ENCODE data around the gene CBLB.

Gene CBLB

GRCh38 chr3:105868742-105869530 lies at the start of gene CBLB:
Gene CBLB (minus strand): TSS chr3:105869012. CDS start chr3:105867577, 1,435 bp downstream.
- peak; percentile 72 for DNase-seq

DNA sequence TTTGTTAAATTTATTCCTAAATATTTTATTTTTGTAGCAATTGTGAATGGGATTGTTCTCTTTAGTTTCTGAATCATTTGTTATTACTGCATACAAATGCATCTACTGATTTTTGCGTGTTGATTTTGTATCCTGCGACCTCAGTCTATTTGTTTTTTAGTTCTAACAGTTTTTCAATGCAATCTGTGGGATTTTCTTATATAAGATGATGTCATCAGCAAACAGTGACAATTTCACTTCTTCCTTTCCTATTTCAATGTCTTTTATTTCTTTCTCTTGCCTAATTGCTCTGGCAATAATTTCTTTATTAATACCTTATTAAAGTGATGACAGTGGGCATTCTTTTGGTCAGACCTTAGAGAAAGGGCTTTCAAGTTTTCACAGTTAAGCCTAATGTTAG lies 48.0 kb upstream of the CBLB start:
- DNase-seq = no peak

DNA sequence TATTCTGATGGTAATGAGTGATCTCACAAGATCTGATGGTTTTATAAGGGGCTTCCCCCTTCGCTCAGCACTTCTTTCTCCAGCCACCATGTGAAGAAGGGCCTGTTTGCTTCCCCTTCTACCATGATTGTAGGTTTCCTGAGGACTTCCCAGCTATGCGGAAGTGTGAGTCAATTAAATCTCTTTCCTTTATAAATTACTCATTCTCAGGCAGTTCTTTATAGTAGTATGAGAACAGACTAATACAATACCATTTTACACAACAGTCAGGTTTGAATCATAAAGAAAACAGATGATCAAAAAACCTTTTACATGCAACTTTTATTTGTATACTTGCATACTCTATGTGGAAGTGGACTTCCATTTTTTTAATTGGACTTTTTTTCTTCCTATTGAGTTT lies 46.7 kb upstream of the CBLB start:
- no peak for DNase-seq

DNA sequence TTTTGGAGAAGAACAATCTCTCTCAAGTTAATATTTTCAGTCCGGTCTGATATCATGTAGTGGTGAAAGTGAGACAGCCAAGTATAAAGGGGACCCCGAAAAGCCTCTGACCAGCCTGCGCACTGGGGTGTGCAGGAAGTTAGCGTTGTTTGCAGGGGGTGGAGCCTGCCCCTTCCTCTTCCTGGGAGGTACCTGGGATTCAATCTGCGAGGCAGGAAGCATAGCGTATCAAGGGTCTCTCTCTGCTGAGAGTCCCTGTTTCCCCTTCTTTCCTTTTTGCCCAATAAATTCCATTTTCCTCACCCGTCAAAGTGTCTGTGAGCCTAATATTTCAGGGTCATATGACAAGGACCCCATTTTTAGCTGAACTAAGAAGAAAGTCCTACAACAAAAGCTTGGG lies 44.8 kb upstream of the CBLB start:
- DNase-seq = no peak

DNA sequence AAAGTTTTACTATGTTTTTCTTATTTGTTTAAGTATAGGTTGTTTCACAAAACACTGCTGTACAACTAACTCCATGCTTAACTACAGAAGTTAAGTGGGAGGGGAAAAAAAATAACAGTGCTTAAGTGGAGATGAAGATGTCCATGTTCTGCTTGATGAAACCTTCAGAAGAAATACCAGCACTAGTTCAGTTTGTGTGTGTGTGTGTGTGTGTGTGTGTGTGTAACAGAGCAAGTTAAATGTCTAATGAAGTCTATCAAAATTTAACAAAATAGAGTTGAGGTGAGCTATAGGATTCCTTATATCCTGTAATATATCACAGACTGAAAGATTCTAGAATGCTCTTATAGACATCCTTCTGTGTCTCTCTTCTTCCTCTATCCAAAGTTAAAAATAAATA lies 44.1 kb upstream of the CBLB start:
- no peak for DNase-seq

- DNase-seq = no peak
Observed at GRCh38 chr3:105911496-105911895, 42.7 kb upstream of the CBLB start.

DNA sequence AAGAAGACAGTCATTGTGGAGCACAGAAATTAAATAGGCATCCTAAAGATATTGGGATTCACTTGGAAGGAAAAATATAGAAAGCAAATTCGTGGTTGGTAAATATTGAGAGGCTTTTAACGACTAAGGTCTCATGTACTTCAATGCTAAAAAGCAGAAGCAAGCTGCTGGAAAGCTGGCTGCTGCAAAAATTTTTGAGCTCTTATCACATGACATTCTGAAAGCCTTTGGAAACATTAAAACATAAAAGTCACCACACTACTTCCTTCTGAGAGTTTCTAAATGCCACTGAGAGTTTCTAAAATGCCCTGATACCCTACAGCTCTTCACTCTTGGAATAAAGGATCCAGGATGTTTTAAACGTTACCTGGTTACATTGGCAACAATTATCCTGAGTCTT lies 39.0 kb upstream of the CBLB start:
- no peak for DNase-seq

- DNase-seq = no peak
Observed at GRCh38 chr3:105906836-105907235, 38.0 kb upstream of the CBLB start.

DNA sequence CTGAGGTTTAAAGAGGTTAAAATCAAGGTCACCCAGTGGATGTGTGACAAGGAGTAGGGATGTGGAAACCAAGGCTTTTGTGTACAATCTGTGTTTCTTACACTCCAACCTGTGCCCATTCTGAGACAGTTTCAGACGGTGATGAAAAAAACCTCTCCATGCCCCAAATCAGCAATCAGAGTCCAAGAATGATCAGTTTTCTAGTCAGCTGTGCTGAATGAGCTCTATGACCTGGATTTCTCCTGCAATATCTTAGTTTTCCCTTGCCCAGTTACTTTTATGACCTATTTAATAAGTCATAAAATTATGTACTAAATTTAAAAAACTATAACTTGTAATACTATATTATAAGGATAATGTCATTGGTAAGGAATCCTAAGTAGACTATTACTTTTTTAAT lies 37.5 kb upstream of the CBLB start:
- no peak for DNase-seq

- no peak for DNase-seq
Observed at GRCh38 chr3:105905328-105905727, 36.5 kb upstream of the CBLB start.

GRCh38 chr3:105904678-105905284 lies 36.0 kb upstream of the CBLB start:
- DNase-seq = peak; percentile 19

DNA sequence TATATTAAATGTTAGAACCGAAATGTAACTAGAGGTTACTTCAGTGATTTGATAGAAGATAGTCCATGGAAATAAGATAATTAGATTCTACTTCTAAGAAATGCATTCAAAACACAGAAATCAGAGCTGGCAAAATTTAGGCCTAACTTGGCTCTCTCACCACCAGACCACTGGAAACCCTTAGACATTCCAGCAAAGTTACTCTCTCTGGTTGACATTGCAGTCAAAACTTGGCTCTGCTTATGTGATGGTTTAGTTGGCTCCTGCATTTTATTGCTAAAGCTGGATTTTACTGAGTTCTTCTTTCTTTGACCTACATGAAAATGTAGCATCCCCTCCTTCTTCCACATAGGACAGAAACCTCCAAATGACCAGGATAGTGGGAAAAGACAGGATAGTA lies 35.4 kb upstream of the CBLB start:
- DNase-seq = no peak

DNA sequence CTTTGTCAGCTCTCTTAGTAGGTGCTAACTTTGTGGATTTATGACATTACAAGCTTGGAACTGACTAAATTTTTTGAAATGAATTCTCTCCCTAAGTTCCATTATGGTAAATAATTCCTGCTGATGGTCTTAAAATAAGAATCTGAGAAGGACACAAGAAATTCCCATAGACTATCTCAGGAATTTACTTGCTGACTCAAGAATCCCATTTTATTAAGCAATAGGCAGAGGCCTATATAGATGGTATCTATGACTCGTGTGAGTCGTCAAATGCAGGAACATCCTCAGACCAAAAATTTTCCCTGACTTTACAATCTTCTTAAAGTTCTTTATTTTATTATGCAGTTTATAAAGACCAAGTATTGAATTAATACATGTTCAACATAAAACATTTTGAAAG lies 30.7 kb upstream of the CBLB start:
- DNase-seq = no peak

DNA sequence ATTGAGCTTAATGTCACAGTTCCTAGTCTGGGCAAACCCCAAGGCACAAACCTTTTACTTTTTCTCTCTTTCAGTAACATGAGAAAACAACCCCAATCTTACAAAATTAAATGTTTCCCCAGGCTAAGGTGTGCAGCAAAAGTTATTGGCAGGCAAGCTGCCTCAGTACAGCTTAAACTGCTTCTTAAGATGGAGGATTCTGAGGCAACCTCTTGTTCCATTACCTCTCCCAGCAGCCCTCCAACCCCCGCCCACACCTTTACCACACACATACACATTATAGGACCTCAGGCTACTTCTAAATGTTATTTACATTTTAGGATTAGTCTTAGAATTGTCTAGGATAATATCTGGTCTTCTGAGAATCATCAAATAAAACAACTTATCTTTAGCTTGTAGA lies 22.3 kb upstream of the CBLB start:
- DNase-seq = no peak

DNA sequence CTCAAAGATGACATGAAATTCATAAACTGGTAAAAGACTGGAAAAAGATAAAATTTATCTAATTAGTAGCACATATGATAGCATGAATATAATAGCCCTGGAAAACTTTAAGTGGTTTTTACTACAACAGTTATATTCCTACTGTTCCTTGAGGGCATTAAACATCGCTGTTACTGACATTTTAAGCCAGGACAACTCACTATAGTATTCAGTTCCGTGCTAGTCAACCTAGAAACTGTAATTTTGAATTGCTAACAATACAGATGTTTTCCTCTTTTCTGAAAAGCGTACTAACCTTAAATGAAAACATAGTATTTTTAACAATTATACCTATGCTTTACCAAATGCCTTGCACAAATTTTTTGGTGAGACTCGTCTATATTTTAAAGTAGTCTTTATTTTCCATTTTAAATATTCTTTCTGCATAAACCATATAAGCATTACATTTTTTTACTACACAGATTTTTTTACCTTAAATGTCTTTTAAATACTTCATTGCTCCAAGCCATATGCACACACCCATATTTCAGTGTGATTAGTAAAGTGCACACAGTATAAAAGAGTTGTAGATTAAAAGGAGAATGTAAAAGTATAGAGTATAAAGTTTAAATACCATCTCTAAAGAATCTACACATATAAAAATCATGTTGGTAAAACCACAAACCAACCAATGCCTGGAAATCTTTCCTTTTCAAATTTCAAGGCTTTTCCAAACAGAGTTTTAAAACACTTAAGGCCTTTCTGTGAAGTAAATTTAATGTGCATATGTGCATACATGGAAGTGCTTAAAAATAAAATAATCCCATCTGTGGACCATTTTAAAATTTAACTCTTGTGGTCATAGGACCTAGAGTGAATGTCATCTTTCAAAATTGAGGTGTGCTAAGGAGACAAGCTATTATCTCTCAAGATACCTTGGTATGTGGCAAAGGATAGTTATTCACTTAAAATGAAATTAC lies 20.1 kb upstream of the CBLB start:
- DNase-seq = no peak

DNA sequence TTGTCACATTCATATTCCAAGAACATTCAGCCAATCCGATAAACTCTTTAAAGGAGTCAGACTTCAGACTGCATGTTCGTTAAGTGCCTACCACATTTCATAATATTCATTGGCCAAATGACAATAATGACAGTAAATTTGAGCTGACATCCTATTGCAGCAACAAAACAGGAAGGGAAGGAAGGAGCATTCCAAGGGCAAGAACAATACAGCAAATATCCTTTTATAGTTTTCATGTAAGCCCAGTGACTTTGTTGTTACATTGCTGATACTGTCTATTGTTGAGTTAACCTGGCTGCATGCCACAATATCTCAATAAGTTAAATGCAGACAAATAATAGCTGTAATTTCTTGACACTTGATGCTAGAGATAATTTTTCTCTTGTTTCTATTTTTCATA lies 16.4 kb upstream of the CBLB start:
- DNase-seq = no peak

- DNase-seq = no peak
Observed at GRCh38 chr3:105883798-105884377, 15.1 kb upstream of the CBLB start.

DNA sequence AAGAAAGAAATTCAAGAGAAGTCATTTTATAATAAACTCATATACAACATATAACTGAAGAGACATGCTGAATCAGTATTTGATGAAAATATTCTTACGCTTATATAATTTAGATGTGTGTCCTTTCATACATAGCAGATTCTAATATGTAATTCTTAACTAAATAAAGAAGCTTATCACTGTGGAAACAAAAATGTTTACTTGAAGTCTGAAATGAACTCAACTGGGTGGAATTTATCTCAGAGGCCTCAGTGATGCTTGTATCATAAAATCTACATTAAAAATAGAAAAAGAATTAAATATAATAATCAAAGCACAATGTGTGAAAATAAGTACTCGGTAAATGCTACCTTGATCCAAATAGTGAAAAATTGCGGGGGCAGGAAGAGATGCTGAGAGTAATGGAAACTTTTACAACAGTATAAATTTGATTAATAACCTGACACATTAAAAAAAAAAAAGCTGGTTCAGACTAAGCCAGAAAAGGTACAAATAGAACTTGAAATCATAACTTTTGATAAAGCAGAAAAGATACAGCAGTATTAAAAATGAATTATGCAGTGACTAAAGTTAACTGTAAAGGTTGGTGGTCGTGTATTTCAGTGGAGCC lies 12.0 kb upstream of the CBLB start:
- no peak for DNase-seq

DNA sequence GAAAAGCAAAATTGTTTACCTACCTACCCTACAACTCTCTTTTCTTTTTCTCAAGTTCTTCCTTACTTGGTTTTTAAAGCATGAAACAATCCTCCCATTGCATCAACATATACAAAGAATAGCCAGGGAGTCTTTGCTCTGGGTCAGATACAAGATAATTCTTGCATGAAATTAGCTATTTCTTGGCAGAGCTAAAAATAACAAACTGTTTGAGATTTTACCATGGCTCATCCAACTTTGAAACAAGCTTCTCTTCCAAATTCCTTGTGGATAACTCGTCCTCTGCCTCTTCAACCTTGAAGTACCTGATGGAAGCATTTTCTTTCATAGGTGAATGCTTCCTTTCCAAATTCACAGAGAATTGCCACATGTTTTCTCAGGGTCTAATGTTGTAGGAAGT lies 9.2 kb upstream of the CBLB start:
- no peak for DNase-seq

DNA sequence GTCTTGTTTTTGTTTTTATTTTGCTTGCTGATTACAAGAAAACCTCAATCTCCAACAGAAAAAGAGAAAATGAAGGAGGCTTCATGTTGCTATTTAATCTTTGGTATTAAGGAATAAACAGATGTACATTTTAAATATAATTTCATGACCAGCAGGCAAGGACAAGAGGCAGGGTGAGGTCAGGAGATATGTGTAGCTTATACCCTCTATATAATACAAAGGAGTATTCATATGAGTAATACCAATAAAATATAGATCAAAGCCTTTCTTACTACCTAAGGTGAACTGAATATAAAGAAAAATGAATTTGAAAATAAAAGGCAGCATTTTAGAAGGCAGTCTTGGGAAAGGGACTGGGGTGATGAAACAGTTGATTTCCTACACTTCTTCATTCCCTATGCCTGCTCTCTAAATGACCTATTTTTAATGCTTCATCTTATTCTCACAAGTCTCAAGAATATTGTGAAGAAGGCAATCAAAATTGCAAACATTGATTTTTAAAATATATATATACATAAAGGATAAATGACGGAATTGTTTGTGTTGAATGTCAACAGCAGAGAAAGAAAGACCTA lies 8.6 kb upstream of the CBLB start:
- DNase-seq = no peak

DNA sequence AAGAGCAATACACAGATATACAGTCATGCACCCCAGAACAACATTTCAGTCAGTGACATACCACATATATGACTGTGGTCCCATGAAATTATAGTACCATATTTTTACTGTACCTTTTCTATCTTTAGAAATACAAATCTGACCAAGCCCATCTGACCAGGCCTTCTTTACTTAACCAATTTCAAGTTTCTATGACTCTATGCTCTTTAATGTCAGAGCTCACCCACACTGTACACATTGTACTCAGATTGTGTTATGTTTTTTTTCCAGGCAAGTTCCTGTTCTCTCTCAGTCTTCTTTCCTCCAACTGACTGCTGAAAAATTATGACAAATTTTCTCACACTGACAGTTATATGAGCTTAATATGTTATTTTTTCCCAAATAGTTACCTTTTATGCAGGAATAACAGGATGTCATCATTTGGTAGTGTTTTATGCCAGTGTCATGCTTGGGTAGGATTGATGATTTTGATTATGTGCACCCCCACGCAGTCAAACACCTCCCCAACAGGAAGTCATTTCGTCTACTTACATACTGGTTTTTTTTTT lies 8.0 kb upstream of the CBLB start:
- no peak for DNase-seq

Data from NCI-H187 treated with DMSO at 0.1 percent for 48 hours (cell line).